GM21576 (cell line): ENCODE data around the gene NRP1.

Source experiments
- ATAC-seq: cut with Tn5 transposase; IDR thresholded peaks from one replicate; pipeline ENCODE4 v1.9.1; 2021; ENCODE audit warnings: mild to moderate bottlenecking, moderate library complexity; ENCODE audit not compliant: unreplicated experiment

NRP1 gene

GRCh38 chr10:33267708-33268107 lies 66.8 kb downstream of the NRP1 start:
- ATAC-seq, result no peak

DNA sequence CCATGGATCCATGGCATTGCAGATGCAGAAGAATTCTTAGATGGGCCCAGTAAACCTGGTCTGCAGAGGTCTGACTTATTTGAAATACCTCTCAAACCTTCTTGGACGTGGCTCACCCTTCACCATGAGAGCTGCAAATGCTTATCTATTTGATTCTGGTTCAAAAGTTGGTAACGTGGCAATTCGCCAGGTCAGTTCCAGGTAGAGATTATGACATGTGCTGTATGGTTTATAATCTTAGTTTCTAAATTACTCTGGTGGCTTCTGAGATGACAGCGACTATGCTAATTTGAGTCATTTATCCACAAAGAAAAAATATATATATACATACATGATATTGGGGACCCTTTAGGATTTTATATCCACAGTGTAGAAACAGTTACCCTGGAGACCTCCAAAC lies 68.8 kb downstream of the NRP1 start:
- ATAC-seq, result no peak

DNA sequence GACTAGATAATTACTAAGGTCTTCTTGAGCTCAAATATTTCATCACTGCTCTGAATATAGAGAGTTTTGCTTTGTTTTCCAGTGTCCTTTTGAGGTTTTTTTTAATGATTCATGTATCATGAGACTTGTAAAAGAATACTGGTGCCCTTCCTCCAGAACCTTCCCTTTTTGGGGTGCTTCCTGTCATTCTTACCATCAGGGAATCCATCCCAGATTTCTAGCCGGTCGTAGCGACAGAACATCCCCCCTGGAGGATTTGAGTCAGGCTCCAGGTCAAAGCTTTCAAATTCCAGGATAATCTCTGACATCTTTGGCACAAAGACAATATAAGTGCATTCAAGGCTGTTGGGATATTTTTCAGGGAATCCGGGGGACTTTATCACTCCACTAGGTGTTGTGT lies 71.0 kb downstream of the NRP1 start:
- no peak for ATAC-seq

DNA sequence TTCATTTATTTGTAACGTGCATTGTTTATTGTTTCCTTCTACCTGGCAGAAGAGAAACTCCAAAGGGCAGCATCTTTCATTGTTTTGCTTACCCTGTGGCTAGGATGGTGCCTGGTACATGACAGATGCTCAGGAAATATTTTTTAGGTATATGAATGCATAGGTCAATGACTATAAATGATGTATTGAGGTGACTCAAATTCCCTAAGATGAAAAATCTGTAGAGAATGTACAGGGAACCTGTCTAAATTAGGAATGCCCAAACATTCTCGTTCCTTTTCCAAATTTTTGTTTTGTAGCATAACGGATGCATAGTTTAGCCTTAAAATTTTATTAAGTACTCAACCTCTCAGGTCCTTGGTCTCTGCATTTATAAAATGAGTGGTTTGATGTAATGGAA lies 71.6 kb downstream of the NRP1 start:
- no peak for ATAC-seq

- ATAC-seq, result no peak
Measured at GRCh38 chr10:33260403-33261149, 73.9 kb downstream of the NRP1 start.

DNA sequence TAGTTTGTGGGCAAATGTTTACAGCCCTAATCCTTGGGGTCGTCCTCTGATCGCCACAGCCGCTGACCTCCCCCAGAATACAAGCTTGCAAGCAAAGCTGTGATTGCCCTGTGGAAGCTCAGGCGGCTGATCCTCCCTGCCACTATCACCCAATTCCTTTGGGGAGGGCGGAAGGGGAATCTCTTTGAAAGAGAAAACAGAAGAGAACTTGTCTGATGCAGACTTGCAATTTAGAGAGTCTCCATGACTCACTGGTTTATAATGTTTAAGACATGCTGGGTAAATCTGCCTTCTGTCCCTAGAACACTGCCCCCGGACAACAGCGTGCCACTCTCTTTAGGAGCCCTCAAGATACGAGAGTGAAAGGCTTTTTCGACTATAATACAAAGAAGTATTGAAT lies 75.5 kb downstream of the NRP1 start:
- no peak for ATAC-seq

DNA sequence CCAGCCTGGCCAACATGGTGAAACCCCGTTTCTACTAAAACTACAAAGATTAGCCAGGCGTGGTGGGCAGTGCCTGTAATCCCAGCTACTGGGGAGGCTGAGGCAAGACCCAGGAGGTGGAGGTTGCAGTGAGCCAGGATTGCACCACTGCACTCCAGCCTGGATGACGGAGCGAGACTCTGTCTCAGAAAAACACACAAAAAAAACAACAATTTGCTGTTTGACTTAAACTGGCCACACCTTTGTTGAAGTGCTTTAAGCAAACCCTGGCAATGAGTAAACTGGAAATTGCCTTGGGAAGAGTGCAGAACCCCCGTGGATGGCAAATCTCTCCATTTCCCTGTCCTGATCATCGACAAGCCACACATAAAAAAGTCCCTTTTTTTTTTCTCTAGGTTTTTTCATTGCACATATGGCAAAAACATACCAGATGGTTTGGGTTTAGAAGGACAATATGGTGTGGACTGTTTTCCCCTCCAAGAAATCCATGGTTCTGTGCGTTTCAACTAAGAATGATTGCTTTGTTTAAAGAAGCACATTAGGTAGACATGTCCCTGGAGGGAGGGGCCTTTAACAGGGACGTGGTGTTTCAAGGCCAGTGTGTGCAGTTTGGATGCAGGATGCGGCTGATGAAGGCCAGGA lies 76.9 kb downstream of the NRP1 start:
- no peak for ATAC-seq

GRCh38 chr10:33256458-33256857 lies 78.0 kb downstream of the NRP1 start:
- no peak for ATAC-seq

GRCh38 chr10:33254556-33255160 lies 79.8 kb downstream of the NRP1 start:
- no peak for ATAC-seq

DNA sequence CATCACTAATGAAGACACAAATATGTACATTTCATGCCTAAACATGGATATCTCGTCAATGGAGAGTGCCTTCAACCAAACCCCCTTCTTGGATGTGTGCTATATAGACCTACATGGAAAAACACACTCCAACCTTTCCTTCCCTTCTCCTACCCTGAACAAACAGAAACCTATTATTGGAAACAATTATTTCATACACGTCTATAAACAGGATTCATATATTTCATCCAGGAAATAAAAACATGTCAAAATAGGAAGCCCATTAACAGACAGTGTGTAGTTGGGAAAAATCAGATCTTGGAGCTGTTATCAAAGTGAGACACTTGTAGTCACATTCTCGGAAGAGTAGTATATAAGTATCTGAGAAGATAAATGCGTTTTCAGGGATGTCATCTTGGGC lies 81.1 kb downstream of the NRP1 start:
- ATAC-seq, result no peak

- no peak for ATAC-seq
Measured at GRCh38 chr10:33252794-33253203, 81.7 kb downstream of the NRP1 start.

GRCh38 chr10:33252324-33252723 lies 82.1 kb downstream of the NRP1 start:
- no peak for ATAC-seq

- no peak for ATAC-seq
Measured at GRCh38 chr10:33249659-33250345, 84.7 kb downstream of the NRP1 start.

- no peak for ATAC-seq
Measured at GRCh38 chr10:33249137-33249536, 85.3 kb downstream of the NRP1 start.

GRCh38 chr10:33248638-33249037 lies 85.8 kb downstream of the NRP1 start:
- no peak for ATAC-seq

DNA sequence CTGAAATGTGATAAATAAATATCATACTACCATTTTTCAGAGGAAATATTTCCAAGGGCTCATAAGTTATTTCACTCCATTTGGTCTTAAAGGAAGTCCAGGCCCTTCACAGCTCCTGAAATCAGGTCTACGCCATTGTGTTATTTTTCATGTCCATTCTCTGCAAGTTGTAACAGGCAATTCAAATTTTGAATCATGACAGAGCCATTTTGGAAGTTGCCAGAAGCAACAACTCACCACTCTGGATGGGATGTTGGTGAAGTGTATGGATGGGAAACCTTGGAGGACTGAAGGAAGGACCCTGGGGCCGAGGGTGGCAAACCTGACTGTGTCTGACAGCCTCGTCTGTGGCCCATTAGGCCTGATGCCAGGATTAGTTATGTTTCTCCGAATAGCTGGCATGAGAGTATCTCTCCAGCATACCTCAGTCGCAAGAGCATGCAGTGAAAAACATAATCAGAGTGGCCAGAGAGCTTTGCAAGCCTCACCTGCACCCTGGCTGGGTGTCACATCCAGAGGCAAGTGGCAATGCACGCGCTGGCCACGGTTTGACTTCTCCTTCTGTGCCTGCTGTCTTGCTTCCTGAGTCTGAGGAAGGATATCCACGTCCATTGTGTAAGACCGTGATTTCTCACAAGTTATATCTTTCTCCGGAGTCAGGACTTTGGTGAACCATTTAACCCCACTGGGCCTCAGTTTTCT lies 87.1 kb downstream of the NRP1 start:
- ATAC-seq, result no peak

- no peak for ATAC-seq
Measured at GRCh38 chr10:33245343-33245742, 89.1 kb downstream of the NRP1 start.

- no peak for ATAC-seq
Measured at GRCh38 chr10:33244354-33244967, 90.0 kb downstream of the NRP1 start.

GRCh38 chr10:33243703-33244102 lies 90.8 kb downstream of the NRP1 start:
- ATAC-seq, result no peak

DNA sequence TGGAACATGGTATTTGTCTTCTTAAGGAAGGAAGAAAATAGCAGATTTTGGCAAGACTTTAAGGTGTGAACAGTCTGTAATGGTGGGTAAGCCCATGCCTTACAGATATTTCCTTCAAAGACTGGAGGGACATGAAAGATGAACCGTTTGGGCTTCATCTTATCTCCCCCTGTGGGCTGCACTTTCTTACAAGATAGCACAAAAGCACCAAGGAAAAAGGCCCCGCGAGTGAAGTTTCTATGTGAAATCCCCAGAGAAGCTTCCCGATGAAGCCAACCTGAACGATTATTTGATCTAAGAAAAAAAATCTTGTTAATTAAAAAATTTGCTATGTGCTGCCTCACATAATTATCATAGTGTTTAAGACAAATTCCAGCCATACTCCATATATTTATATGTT lies 91.5 kb downstream of the NRP1 start:
- no peak for ATAC-seq

- ATAC-seq, result no peak
Measured at GRCh38 chr10:33241351-33241750, 93.1 kb downstream of the NRP1 start.
